Stimulated activated CD4-positive, alpha-beta T cell treated with anti-CD3 and anti-CD28 coated beads, Interleukin-1b, Interleukin-23, amount 100 ng/mL, for 48 hours (primary cell): Measurements from ENCODE around the gene AQP6.

Source experiments
- DNase-seq: peaks from one replicate; pipeline ENCODE4 v3.0.0-alpha.2; 2020

AQP6 gene

GRCh38 chr12:49972641-49973360 is at the start of gene AQP6:
TSS of gene AQP6 (plus strand) at chr12:49972947. CDS start at chr12:49973174, 227 bp downstream.
- no peak for DNase-seq

GRCh38 chr12:49923035-49923644 is 49.6 kb upstream of the AQP6 start:
- no peak for DNase-seq

- no peak for DNase-seq
Observed at GRCh38 chr12:49923880-49924556, 48.7 kb upstream of the AQP6 start.

- DNase-seq: no peak
Observed at GRCh38 chr12:49924628-49925246, 48.0 kb upstream of the AQP6 start.

- no peak for DNase-seq
Observed at GRCh38 chr12:49925433-49926204, 47.1 kb upstream of the AQP6 start.

GRCh38 chr12:49928471-49928870 is 44.3 kb upstream of the AQP6 start:
- no peak for DNase-seq

- no peak for DNase-seq
Observed at GRCh38 chr12:49929581-49929980, 43.2 kb upstream of the AQP6 start.

GRCh38 chr12:49930515-49931288 is 42.0 kb upstream of the AQP6 start:
- DNase-seq: no peak

GRCh38 chr12:49932023-49932422 is 40.7 kb upstream of the AQP6 start:
- DNase-seq: no peak

- no peak for DNase-seq
Observed at GRCh38 chr12:49932533-49933130, 40.1 kb upstream of the AQP6 start.

GRCh38 chr12:49933796-49934195 is 39.0 kb upstream of the AQP6 start:
- DNase-seq: no peak

- no peak for DNase-seq
Observed at GRCh38 chr12:49934505-49934904, 38.2 kb upstream of the AQP6 start.

GRCh38 chr12:49936925-49937324 is 35.8 kb upstream of the AQP6 start:
- no peak for DNase-seq

GRCh38 chr12:49937639-49938300 is 35.0 kb upstream of the AQP6 start:
- no peak for DNase-seq

GRCh38 chr12:49939307-49939706 is 33.4 kb upstream of the AQP6 start:
- no peak for DNase-seq

- DNase-seq: no peak
Observed at GRCh38 chr12:49939707-49940106, 33.0 kb upstream of the AQP6 start.

GRCh38 chr12:49941556-49942511 is 30.9 kb upstream of the AQP6 start:
- no peak for DNase-seq

- no peak for DNase-seq
Observed at GRCh38 chr12:49942512-49942893, 30.2 kb upstream of the AQP6 start.

GRCh38 chr12:49942921-49943624 is 29.7 kb upstream of the AQP6 start:
- no peak for DNase-seq
